Smooth muscle cell (in vitro differentiated cells): Measurements from ENCODE around the gene VANGL2. TPM values are rescaled to one million over a fixed set of nuclear protein-coding genes. Genes with fewer than 3 reads are reported as not detected.

ENCODE experiments used
- DNase-seq: peaks from one replicate; lab custom pipeline; 2025; ENCODE audit not compliant: unreplicated experiment; lab: John Stamatoyannopoulos, UW
- H2AFZ ChIP-seq: fragments of 200-600 bp; sonication (generic); 2 replicates; pipeline ENCODE4 v1.6.0; 2016; ENCODE audit warnings: antibody characterized with exemption, low read depth, mild to moderate bottlenecking
- H3F3A ChIP-seq: fragments of 200-600 bp; sonication (generic); 2 replicates; pipeline ENCODE4 v1.6.0; 2017; ENCODE audit warnings: antibody characterized with exemption, low read depth
- H3K27ac ChIP-seq: fragments of 200-600 bp; sonication (generic); 2 replicates; pipeline ENCODE4 v1.5.1; 2016; ENCODE audit warnings: low read depth, mild to moderate bottlenecking
- H3K27me3 ChIP-seq: fragments of 200-600 bp; sonication (generic); 2 replicates; pipeline ENCODE4 v1.6.1; 2016; ENCODE audit warnings: low read depth, mild to moderate bottlenecking
- H3K36me3 ChIP-seq: fragments of 200-600 bp; sonication (generic); 2 replicates; pipeline ENCODE4 v1.5.1; 2016; ENCODE audit warnings: low read depth
- H3K4me1 ChIP-seq: fragments of 200-600 bp; sonication (generic); 2 replicates; pipeline ENCODE4 v1.5.1; 2016; ENCODE audit warnings: low read depth
- H3K4me2 ChIP-seq: fragments of 200-600 bp; sonication (generic); 2 replicates; pipeline ENCODE4 v1.6.0; 2016; ENCODE audit warnings: mild to moderate bottlenecking
- H3K4me3 ChIP-seq: fragments of 200-600 bp; sonication (generic); 2 replicates; pipeline ENCODE4 v1.5.1; 2016; ENCODE audit warnings: mild to moderate bottlenecking
- H3K79me2 ChIP-seq: fragments of 200-600 bp; sonication (generic); 2 replicates; pipeline ENCODE4 v1.6.0; 2016; ENCODE audit warnings: low read depth, mild to moderate bottlenecking
- H3K9ac ChIP-seq: fragments of 200-600 bp; sonication (generic); 2 replicates; pipeline ENCODE4 v1.6.0; 2016; ENCODE audit warnings: low read depth
- H3K9me3 ChIP-seq: fragments of 200-600 bp; sonication (generic); replicated peaks from 2 replicates; pipeline ENCODE4 v1.5.1; 2016; ENCODE audit warnings: low read depth
- H4K20me1 ChIP-seq: fragments of 200-600 bp; sonication (generic); 2 replicates; pipeline ENCODE4 v1.6.0; 2016; ENCODE audit warnings: low read depth
- CTCF ChIP-seq: fragments of 200-600 bp; sonication (generic); IDR thresholded peaks from 2 replicates; pipeline ENCODE4 v1.5.1; 2017; ENCODE audit warnings: borderline replicate concordance, mild to moderate bottlenecking, antibody characterized with exemption; ENCODE audit not compliant: insufficient read depth, poor library complexity, severe bottlenecking
- WGBS: methylation state at CpG from one replicate; pipeline ENCODE4 v1.1.7; 2016; ENCODE audit warnings: low lambda C conversion rate; 5-methylcytosine and 5-hydroxymethylcytosine counted together
- polyA plus RNA-seq: library from polyadenylated mRNA; unstranded; fragments of >200 nt; fragmentation: Nextera tagmentation; extraction: Ambion mirVana; gene quantifications from 2 replicates; pipeline ENCODE4 v1.2.1, GENCODE V29; 2016
- total RNA-seq: library from RNA; depleted of rRNA; stranded (reverse); fragments of >200 nt; gene quantifications from 2 replicates; pipeline ENCODE4 v1.2.3, GENCODE V29; 2014

VANGL2 gene
- 12.2 and 12.6 TPM in 2 replicates for total RNA-seq
- polyA plus RNA-seq: 7.1 and 8.3 TPM in 2 replicates

- Histone ChIP-seq H3K9me3 (no peaks in the 10 kb centered on the region), H3K27me3 (no peaks in the 10 kb centered on the region), H3K27ac (peak within 1 kb of the TSS; percentile 54), H3K36me3 (no peaks in the 10 kb centered on the region), H3F3A (no peaks in the 10 kb centered on the region), H3K4me3 (peak within 1 kb of the TSS; percentile 99), H3K9ac (peak within 1 kb of the TSS; percentile 93), H3K4me2 (peak within 1 kb of the TSS; percentile 99), H3K79me2 (peaks cover 6% of the 10 kb centered on the region), H4K20me1 (peaks cover 6% of the 10 kb centered on the region), H3K4me1 (peaks cover 48% of the 10 kb centered on the region), H2AFZ (peak within 1 kb of the TSS; percentile 99)
- DNase-seq: peak; percentile 39
- no peak for TF ChIP-seq CTCF
- WGBS: under 1% methylated on average over 12 of the region's 34 CpGs
These were observed at the start of gene VANGL2 for GRCh38 chr1:160400223-160400645. Gene VANGL2 (plus strand): TSS chr1:160400564. CDS start chr1:160415838, 15,274 bp downstream.

- Histone ChIP-seq H2AFZ (no peak overlapping the region), H3K9me3 (no peaks in the 10 kb centered on the region), H3K27me3 (no peaks in the 10 kb centered on the region), H3F3A (no peaks in the 10 kb centered on the region), H3K9ac (no peak overlapping the region), H4K20me1 (no peaks in the 10 kb centered on the region), H3K4me1 (no peaks in the 10 kb centered on the region), H3K4me3 (no peak overlapping the region), H3K36me3 (peaks cover 5% of the 10 kb centered on the region), H3K27ac (no peak overlapping the region), H3K79me2 (no peaks in the 10 kb centered on the region), H3K4me2 (no peak overlapping the region)
- no peak for TF ChIP-seq CTCF
- DNase-seq: no peak
- 93% methylated on average over 4 of the region's 4 CpGs for WGBS
These were observed 48.7 kb upstream of the VANGL2 start for GRCh38 chr1:160351629-160352028.

- Histone ChIP-seq H4K20me1 (no peaks in the 10 kb centered on the region), H3K27ac (no peak overlapping the region), H3K79me2 (no peaks in the 10 kb centered on the region), H3K9ac (no peak overlapping the region), H3K4me2 (no peak overlapping the region), H3K9me3 (no peaks in the 10 kb centered on the region), H3K4me1 (no peaks in the 10 kb centered on the region), H3K4me3 (no peak overlapping the region), H2AFZ (no peak overlapping the region), H3K36me3 (peaks cover 5% of the 10 kb centered on the region), H3K27me3 (no peaks in the 10 kb centered on the region), H3F3A (no peaks in the 10 kb centered on the region)
- DNase-seq: no peak
- no peak for TF ChIP-seq CTCF
- WGBS: 96% methylated on average over 8 of the region's 8 CpGs
These were observed 47.8 kb upstream of the VANGL2 start for GRCh38 chr1:160352555-160352954.

- Histone ChIP-seq H3K9ac (no peak overlapping the region), H3K9me3 (no peaks in the 10 kb centered on the region), H3K36me3 (peaks cover 5% of the 10 kb centered on the region), H3F3A (no peaks in the 10 kb centered on the region), H3K79me2 (no peaks in the 10 kb centered on the region), H3K4me2 (no peak overlapping the region), H4K20me1 (no peaks in the 10 kb centered on the region), H3K4me1 (no peaks in the 10 kb centered on the region), H2AFZ (no peak overlapping the region), H3K4me3 (no peak overlapping the region), H3K27me3 (no peaks in the 10 kb centered on the region), H3K27ac (no peak overlapping the region)
- no peak for DNase-seq
- 92% methylated on average over 2 of the region's 2 CpGs for WGBS
- TF ChIP-seq CTCF: no peak
These were observed 47.1 kb upstream of the VANGL2 start for GRCh38 chr1:160353223-160353622.
